Sigmoid colon (tissue), 3 donors: ENCODE results near the gene XKR7.

Experiments
- CTCF ChIP-seq, 4 experiments: fragments of 450-650 bp in 3 of 4; fragments of 200-600 bp in 1 of 4; IDR thresholded peaks; one replicate each; pipeline ENCODE4 v1.5.1; 2016 to 2019; ENCODE audit warnings: antibody characterized with exemption in 4 of 4, mild to moderate bottlenecking in 3 of 4, moderate library complexity in 2 of 4
- POLR2A ChIP-seq, 2 donors: fragments of 450-650 bp; IDR thresholded peaks; one replicate each; pipeline ENCODE4 v1.6.1; 2016; ENCODE audit warnings: antibody characterized with exemption in 2 of 2, mild to moderate bottlenecking in 2 of 2, moderate library complexity in 2 of 2

- TF ChIP-seq CTCF (IDR thresholded peaks at IDR 0.05) (no peak), POLR2A (IDR thresholded peaks at IDR 0.05) (no peak)
These were observed 43.4 kb upstream of the XKR7 start for GRCh38 chr20:31924561-31924960.
